ENCODE measurements around the gene FBXL7. TPM values are rescaled to one million over a fixed set of nuclear protein-coding genes. Genes with fewer than 3 reads are reported as not detected.

The FBXL7 gene
- total and polyA plus RNA-seq, 5 experiments from 2014 or later, result not detected

GRCh38 chr5:15510092-15510491 is 10.1 kb downstream of the FBXL7 start:
- Mint-ChIP-seq H3K9me3 (peaks cover 0 to 9% (median 2%) of the 10 kb centered on the region in 9 donors), H3K4me1 (no peaks in the 10 kb centered on the region), H3K4me3 (no peak overlapping the region), H3K27ac (no peak overlapping the region), H3K27me3 (peaks cover 0 to 3% (median 0%) of the 10 kb centered on the region in 5 donors), H3K36me3 (no peaks in the 10 kb centered on the region)
- DNase-seq, result no peak
- no peak for ATAC-seq
- POLR2A ChIA-PET, result no interaction called here

GRCh38 chr5:15510831-15511230 is 10.9 kb downstream of the FBXL7 start:
- no peak for DNase-seq
- ATAC-seq, result no peak
- Mint-ChIP-seq H3K4me3 (no peak overlapping the region), H3K4me1 (no peaks in the 10 kb centered on the region), H3K9me3 (peaks cover 0 to 12% (median 0%) of the 10 kb centered on the region in 9 donors), H3K36me3 (no peaks in the 10 kb centered on the region), H3K27ac (no peak overlapping the region), H3K27me3 (peaks cover 0 to under 1% (median 0%) of the 10 kb centered on the region in 5 donors)
- POLR2A ChIA-PET, result no interaction called here

DNA sequence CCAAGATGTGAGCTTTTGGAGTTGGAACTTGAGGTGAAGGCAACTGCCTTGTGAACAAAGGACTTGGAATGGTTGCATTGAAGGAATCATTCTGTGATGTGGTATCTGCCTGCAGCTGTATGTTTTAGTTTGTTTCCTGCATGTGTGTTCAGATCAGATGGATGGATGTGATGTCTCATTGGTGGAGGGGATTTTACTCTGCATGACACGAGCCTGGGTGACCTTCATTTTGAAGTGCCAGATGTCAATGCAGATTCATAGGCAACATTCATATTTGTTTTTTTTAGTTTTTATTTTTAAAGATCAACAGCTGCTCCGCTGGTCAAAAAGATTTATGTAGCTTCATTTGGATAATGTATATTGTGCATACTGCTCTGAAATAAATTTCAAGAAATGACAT is 13.5 kb downstream of the FBXL7 start:
- ATAC-seq, result no peak
- H3K36me3 Mint-ChIP-seq, result no peaks in the 10 kb centered on the region

DNA sequence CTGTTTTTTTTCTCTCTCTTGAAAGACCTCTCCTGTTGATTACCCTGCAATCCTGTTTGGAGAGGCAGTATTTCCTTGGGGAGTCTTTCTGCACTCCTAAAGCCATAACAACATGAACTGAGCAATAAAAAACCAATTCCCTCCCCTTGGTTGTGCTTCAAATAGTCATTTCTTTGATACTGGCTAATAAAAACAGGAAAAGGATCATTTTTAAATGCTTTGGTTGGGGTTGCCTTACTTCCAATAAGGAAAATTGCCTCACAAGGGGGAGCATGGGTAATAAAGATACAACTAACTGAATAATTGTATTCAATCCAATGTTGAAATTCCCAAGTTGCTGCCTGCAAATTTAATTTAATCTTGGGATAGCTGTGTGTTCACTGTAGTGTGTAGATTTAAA is 13.9 kb downstream of the FBXL7 start:
- Mint-ChIP-seq H3K27ac (no peak overlapping the region), H3K9me3 (peaks cover 0 to 24% (median 4%) of the 10 kb centered on the region in 9 donors), H3K4me1 (no peaks in the 10 kb centered on the region), H3K27me3 (peaks cover 0 to 7% (median 1%) of the 10 kb centered on the region in 5 donors), H3K4me3 (no peak overlapping the region), H3K36me3 (no peaks in the 10 kb centered on the region)
- POLR2A ChIA-PET, result no interaction called here
- no peak for DNase-seq
- ATAC-seq, result no peak

More for the DNA sequence above, 13.5 kb downstream of the FBXL7 start:
- peaks cover 0 to 20% (median 4%) of the 10 kb centered on the region in 9 donors for H3K9me3 Mint-ChIP-seq
- H3K27me3 Mint-ChIP-seq, result peaks cover 0 to 7% (median 1%) of the 10 kb centered on the region in 5 donors
- POLR2A ChIA-PET, result no interaction called here
- no peak overlapping the region for H3K27ac Mint-ChIP-seq
- H3K4me1 Mint-ChIP-seq, result no peaks in the 10 kb centered on the region
- H3K4me3 Mint-ChIP-seq, result no peak overlapping the region
- DNase-seq, result no peak

DNA sequence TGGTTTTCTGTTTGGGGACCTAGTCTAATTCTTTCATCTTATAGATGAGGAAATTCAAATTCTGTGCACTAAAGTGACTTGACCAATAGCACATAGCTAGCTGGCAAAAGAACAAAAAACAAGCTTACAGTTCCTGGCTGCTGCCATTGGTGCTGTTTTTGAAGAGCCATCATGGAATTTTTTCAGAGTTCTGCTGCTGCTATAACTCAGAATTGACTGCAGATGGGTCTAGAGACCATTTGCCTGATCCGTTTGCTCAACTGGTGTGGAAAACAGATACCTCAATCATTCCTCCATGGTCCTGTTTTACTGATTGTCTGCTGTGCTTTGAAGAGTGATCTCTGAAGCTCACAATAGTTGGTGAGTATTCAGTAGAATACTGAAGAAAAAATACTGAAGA is 15.2 kb downstream of the FBXL7 start:
- POLR2A ChIA-PET, result no interaction called here
- Mint-ChIP-seq H3K9me3 (peaks cover 0 to 24% (median 5%) of the 10 kb centered on the region in 9 donors), H3K27me3 (peaks cover 0 to 7% (median 1%) of the 10 kb centered on the region in 5 donors), H3K4me3 (no peak overlapping the region), H3K27ac (no peak overlapping the region), H3K4me1 (no peaks in the 10 kb centered on the region), H3K36me3 (no peaks in the 10 kb centered on the region)
- ATAC-seq (no peak), DNase-seq (no peak)

DNA sequence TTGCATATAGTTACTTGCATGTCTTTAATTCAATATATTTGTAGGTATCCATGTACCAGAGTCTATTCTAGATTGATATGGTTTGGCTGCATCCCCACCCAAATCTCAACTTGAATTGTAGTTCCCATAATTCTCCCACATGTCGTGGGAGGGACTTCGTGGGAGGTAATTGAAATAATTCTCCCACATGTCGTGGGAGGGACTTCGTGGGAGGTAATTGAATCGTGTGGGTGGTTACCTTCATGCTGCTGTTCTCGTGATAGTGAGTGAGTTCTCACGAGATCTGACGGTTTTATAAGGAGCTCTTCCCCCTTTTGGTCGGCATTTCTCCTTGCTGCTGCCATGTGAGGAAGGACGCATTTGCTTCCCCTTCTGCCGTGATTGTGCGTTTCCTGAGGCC is 16.5 kb downstream of the FBXL7 start:
- Mint-ChIP-seq H3K27me3 (peaks cover 0 to 7% (median 1%) of the 10 kb centered on the region in 5 donors), H3K27ac (no peak overlapping the region), H3K4me3 (no peak overlapping the region), H3K4me1 (no peaks in the 10 kb centered on the region), H3K36me3 (no peaks in the 10 kb centered on the region), H3K9me3 (peaks cover 0 to 24% (median 5%) of the 10 kb centered on the region in 9 donors)
- DNase-seq (no peak), ATAC-seq (no peak)
- POLR2A ChIA-PET, result no interaction called here

DNA sequence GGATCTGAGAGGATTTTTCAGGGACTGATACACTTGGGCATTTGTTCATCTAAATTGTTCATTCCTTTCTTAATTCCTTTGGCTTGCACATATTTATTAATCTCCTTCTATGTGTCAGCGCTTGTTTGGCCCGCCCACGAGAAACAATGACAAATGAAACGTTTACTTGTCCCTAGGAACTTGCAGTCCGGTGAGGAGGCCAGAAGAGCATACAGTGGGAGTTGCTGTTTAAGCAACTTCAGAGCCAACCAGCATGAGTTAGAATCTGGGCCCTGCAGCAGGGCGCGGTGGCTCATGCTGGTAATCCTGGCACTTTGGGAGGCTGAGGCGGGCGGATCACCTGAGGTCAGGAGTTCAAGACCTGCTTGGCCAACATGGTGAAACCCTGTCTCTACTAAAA is 18.8 kb downstream of the FBXL7 start:
- H3K27me3 Mint-ChIP-seq, result peaks cover 0 to 7% (median 1%) of the 10 kb centered on the region in 5 donors
- DNase-seq, result no peak
- no peaks in the 10 kb centered on the region for H3K4me1 Mint-ChIP-seq
- POLR2A ChIA-PET, result no interaction called here
- H3K36me3 Mint-ChIP-seq, result no peaks in the 10 kb centered on the region
- H3K4me3 Mint-ChIP-seq, result no peak overlapping the region
- H3K27ac Mint-ChIP-seq, result no peak overlapping the region
- H3K9me3 Mint-ChIP-seq, result peaks cover 0 to 24% (median 6%) of the 10 kb centered on the region in 9 donors
- ATAC-seq, result no peak

DNA sequence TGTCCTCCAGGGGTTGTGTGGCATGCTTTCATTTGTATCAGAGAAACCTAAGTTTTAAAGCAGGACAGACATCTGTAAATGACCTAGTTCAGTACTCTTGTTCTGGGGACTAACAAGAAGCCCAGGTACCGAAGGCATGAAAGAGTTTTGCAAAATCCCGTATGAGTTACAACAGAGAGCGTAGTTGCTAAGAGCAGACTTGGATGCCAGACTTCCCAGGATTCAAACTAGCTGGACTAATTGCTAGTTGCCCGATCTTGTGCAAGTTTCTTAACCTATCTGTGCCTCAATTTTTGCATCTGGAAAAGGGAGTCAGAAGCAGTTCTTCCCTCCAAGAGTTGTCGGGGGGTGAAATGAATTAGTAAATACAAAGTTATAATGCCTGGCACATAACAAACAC is 20.9 kb downstream of the FBXL7 start:
- H3K27ac Mint-ChIP-seq, result no peak overlapping the region
- no peaks in the 10 kb centered on the region for H3K36me3 Mint-ChIP-seq
- no peak for DNase-seq
- H3K27me3 Mint-ChIP-seq, result peaks cover 0 to 7% (median 1%) of the 10 kb centered on the region in 5 donors
- H3K4me3 Mint-ChIP-seq, result no peak overlapping the region
- H3K4me1 Mint-ChIP-seq, result no peaks in the 10 kb centered on the region
- ATAC-seq, result no peak
- H3K9me3 Mint-ChIP-seq, result peaks cover 0 to 24% (median 7%) of the 10 kb centered on the region in 9 donors
- POLR2A ChIA-PET, result no interaction called here

- POLR2A ChIA-PET, result no interaction called here
- H3K4me3 Mint-ChIP-seq, result no peak overlapping the region
- no peak for DNase-seq
- peaks cover 0 to 18% (median 7%) of the 10 kb centered on the region in 9 donors for H3K9me3 Mint-ChIP-seq
- H3K4me1 Mint-ChIP-seq, result no peaks in the 10 kb centered on the region
- no peak for ATAC-seq
- peaks cover 0 to 4% (median 0%) of the 10 kb centered on the region in 5 donors for H3K27me3 Mint-ChIP-seq
- no peak overlapping the region for H3K27ac Mint-ChIP-seq
- H3K36me3 Mint-ChIP-seq, result no peaks in the 10 kb centered on the region
These were observed 21.6 kb downstream of the FBXL7 start for GRCh38 chr5:15521381-15522186.

DNA sequence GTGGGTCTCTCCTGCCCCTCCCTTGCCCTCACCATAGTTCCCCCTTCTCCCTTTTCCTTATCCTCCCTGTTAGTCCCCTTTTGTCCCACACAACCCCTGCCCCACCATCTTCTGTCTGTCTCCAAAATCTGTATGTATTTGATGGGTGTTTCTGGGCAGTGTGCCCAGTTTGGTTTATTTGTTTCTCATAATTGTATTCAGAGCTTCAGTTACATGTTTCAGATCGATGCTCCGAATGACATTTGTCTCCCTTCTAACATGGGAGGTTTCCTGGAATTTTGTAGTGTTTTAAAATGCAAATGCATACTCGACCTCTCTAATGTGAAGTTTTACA is 22.2 kb downstream of the FBXL7 start:
- no peak overlapping the region for H3K4me3 Mint-ChIP-seq
- ATAC-seq, result no peak
- POLR2A ChIA-PET, result no interaction called here
- DNase-seq, result no peak
- peaks cover 0 to 3% (median 0%) of the 10 kb centered on the region in 5 donors for H3K27me3 Mint-ChIP-seq
- H3K9me3 Mint-ChIP-seq, result peaks cover 0 to 16% (median 7%) of the 10 kb centered on the region in 9 donors
- no peaks in the 10 kb centered on the region for H3K4me1 Mint-ChIP-seq
- H3K27ac Mint-ChIP-seq, result no peak overlapping the region
- no peaks in the 10 kb centered on the region for H3K36me3 Mint-ChIP-seq

DNA sequence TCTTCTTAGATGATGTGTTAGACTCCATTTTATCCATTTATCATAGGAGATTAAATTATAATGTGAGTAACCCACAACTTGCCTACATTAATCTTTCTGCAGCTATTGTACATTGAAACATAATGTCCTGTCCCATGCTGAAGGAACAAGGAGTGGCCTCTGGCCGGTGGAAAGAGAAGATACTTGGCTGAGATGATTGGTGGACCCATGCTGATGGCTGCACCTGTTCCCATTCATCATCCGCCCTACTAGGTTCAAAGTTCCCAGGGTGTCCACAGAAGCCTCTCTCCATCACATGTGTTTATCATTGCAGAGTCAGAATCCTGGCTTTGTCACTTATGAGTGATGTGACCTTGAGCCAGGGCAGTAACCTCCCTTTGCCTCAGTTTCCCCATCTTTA is 24.7 kb downstream of the FBXL7 start:
- H3K4me1 Mint-ChIP-seq, result no peaks in the 10 kb centered on the region
- peaks cover 0 to 16% (median 6%) of the 10 kb centered on the region in 9 donors for H3K9me3 Mint-ChIP-seq
- H3K27ac Mint-ChIP-seq, result no peak overlapping the region
- no peaks in the 10 kb centered on the region for H3K36me3 Mint-ChIP-seq
- POLR2A ChIA-PET, result no interaction called here
- DNase-seq (no peak), ATAC-seq (no peak)
- no peak overlapping the region for H3K4me3 Mint-ChIP-seq
- H3K27me3 Mint-ChIP-seq, result no peaks in the 10 kb centered on the region

- H3K4me3 Mint-ChIP-seq, result no peak overlapping the region
- DNase-seq, result no peak
- POLR2A ChIA-PET, result no interaction called here
- H3K4me1 Mint-ChIP-seq, result no peaks in the 10 kb centered on the region
- no peaks in the 10 kb centered on the region for H3K36me3 Mint-ChIP-seq
- no peaks in the 10 kb centered on the region for H3K27me3 Mint-ChIP-seq
- no peak for ATAC-seq
- H3K9me3 Mint-ChIP-seq, result peaks cover 0 to 16% (median 6%) of the 10 kb centered on the region in 9 donors
- no peak overlapping the region for H3K27ac Mint-ChIP-seq
These were observed 25.8 kb downstream of the FBXL7 start for GRCh38 chr5:15525703-15526275.

DNA sequence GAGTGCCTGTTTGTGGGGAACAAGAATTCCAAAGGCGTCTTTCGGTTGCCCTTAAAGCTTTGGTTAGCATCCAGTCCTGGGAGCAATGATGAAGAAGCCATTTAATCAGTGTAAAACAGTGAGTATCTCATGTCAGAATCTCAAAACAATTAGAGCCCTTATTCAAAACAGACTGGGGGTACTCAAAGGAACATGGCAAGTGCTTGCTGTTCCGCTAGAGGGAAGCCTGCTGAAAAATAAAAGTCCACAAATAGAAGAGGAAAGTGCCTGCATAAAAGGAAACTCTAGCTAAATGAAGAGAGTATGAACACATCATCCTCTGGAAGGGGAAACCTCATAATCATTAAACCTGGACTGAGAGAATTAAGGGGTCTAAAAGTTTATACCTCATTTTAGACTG is 26.4 kb downstream of the FBXL7 start:
- Mint-ChIP-seq H3K27me3 (no peaks in the 10 kb centered on the region), H3K36me3 (no peaks in the 10 kb centered on the region)

More for the DNA sequence above, 26.4 kb downstream of the FBXL7 start:
- no peak for ATAC-seq
- DNase-seq, result no peak
- no peak overlapping the region for H3K27ac Mint-ChIP-seq
- no peaks in the 10 kb centered on the region for H3K4me1 Mint-ChIP-seq
- no peak overlapping the region for H3K4me3 Mint-ChIP-seq
- POLR2A ChIA-PET, result no interaction called here
- H3K9me3 Mint-ChIP-seq, result peaks cover 0 to 16% (median 6%) of the 10 kb centered on the region in 9 donors
